GM19372 (cell line): ENCODE results near the gene NRP2.

Experiments
- ATAC-seq: cut with Tn5 transposase; IDR thresholded peaks from one replicate; pipeline ENCODE4 v1.9.1; 2021; ENCODE audit warnings: mild to moderate bottlenecking, low read depth, moderate library complexity; ENCODE audit not compliant: unreplicated experiment

Gene NRP2

DNA sequence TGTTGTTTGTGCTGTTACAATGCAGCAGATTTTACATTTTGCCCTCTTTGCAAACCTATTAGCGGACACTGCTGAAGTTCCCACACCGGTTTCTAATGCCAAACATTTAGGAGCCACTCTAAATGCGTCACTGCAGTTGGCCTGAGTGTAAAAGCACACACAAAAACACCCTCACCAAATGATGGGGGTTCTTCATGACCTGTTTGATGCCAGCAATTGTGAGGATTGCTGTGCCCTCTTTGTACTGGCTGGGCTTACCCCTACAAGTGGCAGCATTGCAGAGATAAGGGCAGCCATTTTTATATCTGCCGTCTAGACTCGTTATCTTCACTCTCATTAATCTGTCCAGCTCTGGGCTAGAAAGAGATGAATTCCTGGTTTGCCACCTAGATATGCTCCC, 85.3 kb downstream of the NRP2 start:
- ATAC-seq: no peak

DNA sequence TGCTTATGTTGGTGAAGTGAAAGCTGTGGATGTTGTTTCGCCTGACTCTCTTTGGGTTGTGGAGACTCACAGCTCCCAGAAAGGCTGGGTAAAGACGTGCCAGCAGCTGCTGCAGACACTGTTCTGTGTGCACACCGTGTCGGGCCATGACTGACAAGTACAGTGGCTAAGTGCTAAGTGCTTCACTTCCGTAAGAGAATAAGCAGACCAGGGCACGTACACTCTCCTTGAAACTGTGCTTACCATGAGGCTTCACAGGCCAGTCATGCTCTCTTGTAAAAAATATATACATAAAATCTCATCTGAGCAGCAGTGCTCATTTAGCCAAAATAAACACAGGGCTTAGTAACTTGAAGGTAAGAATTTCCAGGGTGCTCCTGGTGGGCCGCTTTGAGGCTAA, 86.0 kb downstream of the NRP2 start:
- ATAC-seq: no peak

DNA sequence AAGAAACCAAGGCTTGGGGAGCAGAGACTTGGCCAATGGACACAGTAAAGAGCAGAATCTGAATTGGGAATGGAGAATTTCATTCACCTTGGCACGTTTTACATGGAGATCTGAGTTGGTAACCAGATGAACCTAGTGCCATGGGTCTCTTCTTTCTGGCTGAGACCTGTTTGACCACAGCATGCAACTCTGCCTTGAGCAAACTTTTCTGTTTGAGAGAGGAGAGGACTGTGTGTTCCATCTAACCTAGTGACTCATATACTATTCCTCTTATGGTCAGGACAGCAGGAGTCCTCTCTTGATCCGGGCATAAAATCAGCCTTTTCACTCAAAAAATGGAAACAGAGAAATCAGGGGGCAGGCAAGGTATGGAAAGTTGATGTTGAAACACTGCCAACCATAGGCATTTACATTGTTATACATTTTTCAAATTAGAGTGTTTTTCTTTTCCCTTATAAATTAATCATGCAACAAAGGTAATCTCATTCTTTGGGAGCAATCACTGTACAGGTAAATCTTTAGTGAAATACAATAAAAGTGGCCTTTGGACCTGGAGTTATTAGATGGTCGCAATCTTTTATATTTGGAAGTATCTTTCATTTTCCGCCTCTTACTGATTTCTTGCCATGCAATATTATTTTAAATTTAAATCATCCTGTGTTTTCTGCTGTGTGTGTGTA, 86.7 kb downstream of the NRP2 start:
- no peak for ATAC-seq

DNA sequence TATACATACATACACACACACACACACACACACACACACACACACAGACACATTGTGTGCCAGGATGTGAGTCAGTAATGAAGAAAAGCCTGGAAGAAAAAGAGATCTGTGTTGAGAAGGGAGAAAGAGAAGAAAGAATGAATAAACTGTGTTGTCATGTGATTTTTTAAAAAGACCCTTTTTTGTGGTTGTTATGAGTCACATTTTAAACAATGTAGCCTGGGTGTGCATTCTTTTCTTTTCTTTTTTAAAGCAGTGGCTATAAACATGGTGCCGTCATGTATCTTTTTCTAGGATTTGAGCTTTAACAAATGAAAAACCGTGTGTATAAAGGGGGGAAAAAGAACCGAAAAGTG, 87.2 kb downstream of the NRP2 start:
- no peak for ATAC-seq

DNA sequence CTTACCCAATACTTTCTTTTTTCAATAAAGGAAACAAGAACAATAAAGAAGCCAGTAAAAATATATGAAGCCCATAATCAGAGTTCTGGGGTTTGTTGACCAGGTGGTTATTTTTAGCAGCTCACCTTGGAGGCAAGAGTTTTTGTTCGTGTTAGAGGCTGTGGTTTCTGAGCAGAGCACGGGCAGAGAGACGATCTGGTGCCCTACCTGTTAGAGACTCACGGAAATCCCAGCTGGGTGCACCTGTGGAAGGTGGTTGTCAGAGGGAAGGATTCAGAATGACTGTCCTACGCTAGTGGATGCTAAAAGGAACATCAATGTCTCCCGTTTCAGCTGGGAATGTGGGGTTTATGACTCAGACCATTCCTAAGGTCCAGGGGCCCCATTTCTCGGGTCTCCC, 87.6 kb downstream of the NRP2 start:
- no peak for ATAC-seq

DNA sequence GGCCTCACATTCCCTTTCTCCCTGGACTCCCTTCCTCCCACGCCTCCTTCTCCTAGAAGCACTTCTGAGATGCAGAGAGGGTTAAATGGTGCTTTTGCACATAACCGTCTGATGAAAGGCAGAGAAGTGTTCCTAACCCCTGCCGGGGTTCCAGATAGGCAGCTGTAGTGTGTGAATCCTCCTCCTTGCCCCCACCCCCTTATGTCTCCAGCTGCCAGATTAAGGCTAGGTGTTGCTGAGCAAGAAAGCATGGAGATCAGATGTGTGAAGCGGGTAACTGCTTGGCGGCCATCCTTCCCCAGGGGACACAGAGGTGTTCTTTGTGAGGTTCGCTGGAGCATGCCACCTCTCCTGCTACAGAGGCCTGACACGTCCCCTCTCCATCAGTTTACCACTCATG, 88.3 kb downstream of the NRP2 start:
- no peak for ATAC-seq

DNA sequence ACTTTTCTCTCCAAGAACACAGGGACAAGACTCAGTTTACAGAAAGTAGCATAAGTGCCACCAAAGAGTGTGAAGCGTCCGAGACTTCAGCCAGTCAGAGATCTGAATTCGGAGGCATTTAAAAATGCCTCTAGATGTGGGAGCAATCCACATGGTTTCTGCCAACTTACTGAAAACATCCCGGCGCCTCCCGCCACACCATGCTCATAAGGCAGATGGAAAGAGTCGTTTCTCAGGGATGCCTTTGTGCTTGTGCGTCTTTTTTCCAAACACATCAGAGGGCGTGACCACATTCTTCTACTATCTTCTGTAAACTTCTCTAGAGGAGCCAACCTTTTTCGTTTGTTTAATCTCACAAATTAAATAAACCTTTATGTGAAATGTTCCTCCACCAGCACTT, 88.7 kb downstream of the NRP2 start:
- ATAC-seq: no peak

DNA sequence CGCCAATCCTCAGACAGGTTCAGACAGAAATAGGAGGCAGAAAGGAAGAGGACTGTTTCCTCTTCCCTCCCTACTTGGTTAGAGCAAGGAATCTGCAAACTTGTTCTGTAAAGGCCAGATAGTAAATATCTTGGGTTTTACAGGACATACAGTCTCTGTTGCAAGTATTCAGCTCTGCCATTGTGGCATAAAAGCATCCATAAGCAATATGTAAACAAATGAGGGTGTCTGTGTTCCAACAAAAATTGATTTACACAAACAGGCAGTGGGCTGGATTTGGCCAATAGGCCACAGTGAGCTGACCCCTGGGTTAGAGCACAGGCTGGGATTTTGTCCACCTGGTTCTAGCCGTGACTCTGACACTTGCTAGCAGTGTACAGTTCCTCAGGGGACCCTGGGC, 89.4 kb downstream of the NRP2 start:
- no peak for ATAC-seq

DNA sequence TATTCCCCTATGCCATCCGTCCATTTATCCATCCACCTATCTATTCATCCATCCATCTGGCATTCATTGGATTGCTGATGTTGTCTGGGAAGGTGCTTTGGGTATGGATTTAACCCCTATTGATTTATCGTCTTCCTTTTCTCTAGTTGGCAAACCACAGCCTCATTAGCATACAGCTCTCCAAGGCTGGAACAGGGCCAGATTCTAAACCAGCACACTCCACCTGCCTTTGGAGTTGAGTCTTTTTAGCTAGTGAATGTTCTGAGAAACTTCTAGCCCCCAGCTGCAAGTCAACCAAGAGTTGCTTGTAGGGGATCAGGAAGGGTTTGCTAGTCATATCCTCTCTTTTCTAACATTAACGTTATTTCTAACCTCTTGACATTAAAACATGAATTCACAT, 90.7 kb downstream of the NRP2 start:
- ATAC-seq: no peak

DNA sequence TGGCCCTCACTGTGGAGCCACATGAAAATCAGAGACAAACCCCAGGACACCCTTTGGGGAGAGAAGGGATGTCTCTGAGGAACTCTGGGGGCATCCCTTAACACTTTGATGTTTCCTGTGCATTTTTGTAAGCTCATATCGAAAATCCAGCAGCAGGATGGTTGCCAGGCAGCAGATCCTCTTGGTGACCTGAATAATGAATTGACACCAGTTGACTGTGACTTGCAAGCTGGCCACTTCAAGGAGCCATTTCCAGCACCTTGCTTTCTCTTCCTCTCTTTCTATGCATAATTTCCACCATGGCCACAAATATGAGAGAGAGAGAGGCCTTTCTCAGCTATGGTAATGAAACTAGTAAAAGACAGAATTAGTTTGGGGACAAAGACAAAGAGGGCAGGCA, 91.7 kb downstream of the NRP2 start:
- ATAC-seq: no peak

DNA sequence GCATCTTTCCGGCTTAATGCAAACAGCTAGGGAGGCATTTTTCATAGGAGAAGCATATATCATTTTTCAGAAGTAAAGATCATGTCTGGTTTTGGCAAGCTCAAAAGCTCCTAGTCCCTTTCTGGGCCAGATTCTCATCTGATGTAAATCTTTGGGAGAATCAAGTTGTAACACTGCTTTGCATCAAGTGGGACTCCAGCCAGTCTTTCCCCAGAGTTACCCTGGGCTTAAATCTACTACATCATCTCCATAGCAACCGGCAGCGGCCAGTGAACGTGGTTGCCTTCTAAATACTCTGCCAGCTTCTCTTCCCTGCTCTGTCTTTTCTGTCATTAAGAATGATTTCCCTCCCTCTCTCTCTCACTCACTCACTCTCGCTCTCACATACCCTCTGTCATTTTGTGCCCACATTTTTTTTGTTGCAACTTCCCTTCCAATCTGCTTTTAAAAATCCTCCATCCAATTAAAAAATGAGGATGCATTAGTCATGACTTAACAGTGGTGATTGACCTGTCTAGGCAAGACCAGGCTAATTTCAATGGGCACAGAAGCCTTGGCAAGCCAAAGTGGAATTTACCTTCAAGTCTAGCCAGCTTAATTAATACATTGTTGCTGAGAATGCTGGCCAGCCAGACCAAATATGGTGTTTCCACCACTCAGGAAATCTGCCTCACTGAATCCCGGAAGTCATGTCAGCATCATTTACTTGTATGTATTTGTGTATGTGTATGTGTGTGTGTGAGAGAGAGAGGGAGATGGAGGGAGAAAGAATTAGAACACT, 93.0 kb downstream of the NRP2 start:
- ATAC-seq: no peak

DNA sequence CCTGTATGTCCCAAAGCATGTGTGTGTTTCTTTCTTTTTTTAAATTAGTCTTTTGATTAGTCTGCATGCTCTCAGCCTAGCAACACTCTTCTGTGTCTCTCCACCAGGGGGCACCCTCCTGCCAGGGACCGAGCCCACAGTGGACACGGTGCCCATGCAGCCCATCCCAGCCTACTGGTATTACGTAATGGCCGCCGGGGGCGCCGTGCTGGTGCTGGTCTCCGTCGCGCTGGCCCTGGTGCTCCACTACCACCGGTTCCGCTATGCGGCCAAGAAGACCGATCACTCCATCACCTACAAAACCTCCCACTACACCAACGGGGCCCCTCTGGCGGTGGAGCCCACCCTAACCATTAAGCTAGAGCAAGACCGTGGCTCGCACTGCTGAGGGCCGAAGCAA, 93.8 kb downstream of the NRP2 start:
- no peak for ATAC-seq

DNA sequence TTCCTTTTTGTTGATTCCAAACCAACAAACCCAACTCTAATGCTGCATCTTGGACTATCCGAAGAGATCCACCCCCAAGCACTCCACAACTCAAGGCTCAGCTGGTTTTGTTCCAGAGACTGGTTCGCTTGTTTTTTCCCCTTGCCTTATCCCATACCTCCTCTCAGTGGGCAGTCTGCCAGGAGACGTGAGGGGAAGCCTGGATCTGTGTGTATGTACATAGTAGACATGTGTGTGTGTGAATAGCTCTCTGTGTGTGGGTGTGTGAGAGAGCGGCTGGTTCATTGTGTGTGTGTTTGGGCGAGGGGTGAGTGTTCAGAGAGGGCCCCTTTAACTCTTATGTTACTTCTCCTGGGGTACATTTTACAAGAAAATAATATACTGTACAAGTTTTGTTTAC, 94.4 kb downstream of the NRP2 start:
- no peak for ATAC-seq

DNA sequence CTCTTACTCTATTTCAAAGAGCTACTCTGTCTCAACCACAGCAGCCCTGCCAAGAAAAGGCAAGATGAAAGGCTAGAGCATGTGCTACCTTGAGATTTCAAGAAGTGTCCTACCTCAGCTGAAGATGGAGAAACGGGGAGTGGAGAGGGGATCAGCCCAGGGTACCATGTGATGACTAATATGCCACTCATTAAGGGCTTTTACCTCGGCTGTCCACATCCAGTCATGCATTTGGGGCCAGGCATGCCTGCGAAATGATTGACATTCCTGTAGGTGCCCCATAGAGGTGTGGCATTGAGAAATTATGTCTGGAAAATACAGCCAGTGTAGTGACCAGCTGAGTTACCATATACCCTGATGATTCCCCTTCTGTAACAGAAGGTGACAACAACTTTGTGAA, 96.1 kb downstream of the NRP2 start:
- ATAC-seq: no peak

DNA sequence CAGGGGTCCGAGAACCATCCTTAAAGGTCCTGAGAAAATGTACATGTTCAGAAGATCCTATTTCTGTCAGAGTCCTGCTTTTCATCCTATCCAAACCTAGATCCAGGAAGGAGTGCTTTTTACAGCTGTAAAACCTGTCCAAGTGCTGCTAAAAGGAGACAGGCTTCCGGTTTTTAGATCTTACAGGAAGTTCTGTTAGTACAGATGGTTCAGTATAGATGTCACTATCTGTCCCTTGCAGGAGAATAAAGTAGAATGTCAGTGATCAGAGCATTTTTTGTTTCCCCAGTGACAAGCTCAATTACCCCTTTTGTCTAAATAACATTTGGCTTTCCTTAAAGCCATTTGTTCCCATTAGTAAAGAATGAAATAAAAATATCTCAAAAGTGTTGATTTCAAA, 98.3 kb downstream of the NRP2 start:
- ATAC-seq: no peak

DNA sequence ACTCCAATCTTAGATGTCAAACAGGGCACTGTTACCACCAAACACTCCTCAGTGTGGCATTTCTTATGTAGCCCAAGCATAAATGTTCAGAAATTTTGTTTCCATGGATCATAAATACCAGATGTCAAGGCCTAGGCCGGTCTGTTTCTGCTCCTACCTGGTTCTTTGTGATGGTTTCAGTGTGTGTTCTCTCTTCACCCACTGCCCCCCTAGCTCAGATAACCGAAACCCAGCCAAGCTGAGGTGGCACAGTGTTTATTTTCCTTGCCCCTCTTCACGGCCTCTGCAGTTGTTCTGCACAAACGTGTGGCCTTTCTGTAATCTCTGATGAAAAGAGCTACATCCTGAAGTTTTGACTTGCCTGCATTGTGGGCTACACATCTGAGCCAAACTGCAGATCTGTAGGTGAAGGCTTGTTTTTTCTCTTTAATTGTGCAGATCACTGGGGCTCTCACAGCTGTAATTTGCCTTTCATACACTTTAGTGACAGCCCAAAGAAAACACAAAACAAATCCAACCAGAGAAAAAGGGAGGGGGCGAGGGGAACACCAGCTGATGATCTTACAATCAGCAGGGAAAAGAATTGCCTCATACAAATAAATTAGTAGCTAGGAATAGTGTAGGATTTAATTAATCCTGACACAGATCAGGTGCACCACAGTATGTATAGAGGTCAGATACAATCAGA, 99.1 kb downstream of the NRP2 start:
- no peak for ATAC-seq

DNA sequence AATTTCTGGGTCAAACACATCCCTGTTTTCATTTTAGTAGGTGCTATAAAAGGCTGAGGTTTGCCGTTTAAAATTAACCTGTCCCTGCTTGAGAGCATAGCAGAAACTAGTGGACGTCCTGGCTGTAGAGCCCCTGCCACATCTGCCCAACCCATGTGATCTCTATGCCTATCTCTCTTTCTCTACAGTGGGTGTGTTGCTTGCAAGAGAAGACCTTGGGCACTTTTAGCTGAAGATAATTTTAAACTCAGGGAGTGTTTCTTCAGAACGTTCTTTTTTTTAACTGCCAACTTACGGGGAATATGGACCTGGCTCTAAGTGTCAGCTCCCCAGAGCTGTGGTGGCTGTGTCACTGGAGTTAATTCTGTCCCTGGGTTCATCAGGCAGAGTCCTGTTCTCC, 100.6 kb downstream of the NRP2 start:
- no peak for ATAC-seq

DNA sequence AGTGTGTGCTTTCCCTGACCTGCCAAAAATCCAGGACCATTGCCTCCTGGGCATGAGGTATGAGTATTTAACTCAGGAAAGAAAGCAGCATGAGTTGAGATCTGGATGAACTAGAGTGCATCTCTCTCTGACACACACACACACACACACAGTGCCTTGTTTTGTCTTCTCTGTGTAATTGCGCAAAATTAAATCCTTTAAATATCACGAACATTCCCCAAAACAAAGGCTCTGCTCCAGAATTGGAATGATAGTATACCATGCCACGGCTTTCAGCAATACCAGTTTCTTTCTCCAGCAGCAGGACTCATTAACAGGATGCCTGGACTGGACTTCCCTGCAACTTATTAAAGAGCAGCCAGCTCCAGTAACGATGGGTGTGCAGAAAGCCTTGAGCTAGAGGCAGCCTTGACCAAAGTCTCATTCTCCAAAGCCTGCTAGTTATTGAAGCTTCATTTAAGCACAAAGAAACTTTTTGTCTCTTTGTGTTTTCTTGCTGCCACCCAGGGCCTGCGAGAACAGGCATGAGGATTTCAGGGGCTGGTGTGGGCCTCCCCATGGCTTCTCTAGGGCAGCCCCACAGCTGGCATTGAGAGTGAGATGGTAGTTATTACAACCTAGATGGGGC, 101.7 kb downstream of the NRP2 start:
- no peak for ATAC-seq

DNA sequence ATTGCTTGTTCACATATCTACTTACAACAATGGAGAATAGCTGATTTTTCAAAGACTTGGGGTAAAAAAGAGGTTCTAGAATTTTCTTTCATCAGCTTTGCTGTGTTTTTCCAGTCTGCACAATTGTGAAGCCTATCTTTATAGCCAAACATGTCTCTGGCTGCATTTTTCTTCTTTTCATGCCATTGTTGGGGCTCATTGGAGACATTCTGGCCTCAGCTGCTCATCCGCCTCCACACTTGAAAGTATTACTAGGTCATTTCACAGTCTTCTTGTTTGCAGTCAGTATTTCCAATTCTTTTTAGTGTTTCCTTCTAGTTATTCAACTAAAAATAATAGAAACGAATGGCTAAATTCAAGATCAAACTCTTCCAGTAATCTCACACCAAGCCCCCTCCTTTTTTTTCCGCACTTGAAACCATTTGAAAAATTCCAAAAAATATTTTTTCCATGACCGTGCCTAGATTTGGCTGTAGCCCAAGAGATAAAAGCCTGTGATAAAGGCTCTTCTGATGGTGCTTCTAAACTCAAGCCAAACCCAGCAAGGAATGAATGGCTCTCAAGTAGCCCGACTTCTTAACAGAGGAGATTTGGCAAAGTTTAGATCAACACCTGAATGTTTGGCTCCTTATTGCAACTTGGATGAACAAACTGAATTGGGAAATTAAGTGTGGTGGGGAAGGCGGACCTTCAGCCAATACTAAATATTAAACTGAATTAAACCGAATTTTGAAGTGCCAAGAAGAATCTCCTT, 103.4 kb downstream of the NRP2 start:
- ATAC-seq: no peak

DNA sequence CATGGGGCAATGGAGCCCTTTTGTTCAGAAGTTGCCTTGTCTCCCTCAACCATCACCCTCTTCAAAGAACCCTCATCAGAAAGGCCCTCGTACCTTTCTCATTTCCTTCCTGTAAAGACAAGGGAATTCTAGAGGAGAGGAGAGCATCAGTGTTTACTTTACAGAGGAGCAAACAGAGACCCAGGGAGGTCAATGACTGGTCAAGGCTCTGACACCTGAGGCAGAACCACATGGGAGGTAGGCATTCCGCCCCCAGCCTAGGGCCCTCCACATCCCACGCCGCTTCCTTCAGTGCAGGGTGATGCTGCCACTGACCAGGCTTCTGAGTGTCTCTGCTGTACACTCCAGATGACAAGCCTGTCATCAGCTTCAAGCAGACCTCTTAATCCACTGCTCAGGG, 104.7 kb downstream of the NRP2 start:
- no peak for ATAC-seq

DNA sequence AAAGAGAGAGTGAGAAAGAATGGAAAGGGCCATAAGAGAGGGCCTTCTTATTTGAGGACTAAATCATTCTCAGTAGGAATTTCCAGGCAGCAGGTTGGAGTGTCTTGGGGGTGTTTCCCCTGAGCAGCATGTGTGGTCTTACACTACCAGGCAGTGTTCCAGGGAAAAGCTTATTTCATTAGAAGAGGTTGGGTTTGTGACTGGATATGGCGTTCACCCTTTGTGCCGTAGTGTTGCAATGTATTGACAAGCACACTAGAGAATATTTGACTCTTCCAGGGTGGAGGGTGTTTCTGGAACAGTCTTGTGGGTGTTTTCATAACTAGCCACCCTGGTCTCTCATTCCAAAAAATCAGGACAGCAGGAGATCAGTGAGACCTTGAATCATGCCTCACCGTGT, 105.5 kb downstream of the NRP2 start:
- no peak for ATAC-seq
